Measurements from ENCODE around the gene ZFP36.

ZFP36 gene

GRCh38 chr19:39384839-39385568 is 21.6 kb upstream of the ZFP36 start:
- DNase-seq: no peak

GRCh38 chr19:39385629-39386411 is 20.8 kb upstream of the ZFP36 start:
- no peak for DNase-seq

- DNase-seq: no peak
These were observed 20.1 kb upstream of the ZFP36 start for GRCh38 chr19:39386557-39386956.

- DNase-seq: no peak
These were observed 18.0 kb upstream of the ZFP36 start for GRCh38 chr19:39388657-39389056.

- no peak for DNase-seq
These were observed 16.8 kb upstream of the ZFP36 start for GRCh38 chr19:39389631-39390414.

GRCh38 chr19:39390451-39390750 is 16.2 kb upstream of the ZFP36 start:
- no peak for DNase-seq

- peak; percentile 100 for DNase-seq
These were observed 15.8 kb upstream of the ZFP36 start, which contains the start of the genes MED29 and PAF1 for GRCh38 chr19:39390751-39391437. TSS of gene MED29 (plus strand) at chr19:39391378. CDS start at chr19:39391423, 45 bp downstream. TSS of gene PAF1 (minus strand) at chr19:39391106. CDS start at chr19:39390864, 242 bp downstream.

- peak; percentile 100 for DNase-seq
These were observed 9.0 kb upstream of the ZFP36 start for GRCh38 chr19:39397360-39398296.

GRCh38 chr19:39398297-39398864 is 8.3 kb upstream of the ZFP36 start:
- peak; percentile 44 for DNase-seq

GRCh38 chr19:39399668-39400050 is 7.0 kb upstream of the ZFP36 start:
- DNase-seq: peak; percentile 40

- no peak for DNase-seq
These were observed 6.6 kb upstream of the ZFP36 start for GRCh38 chr19:39400061-39400460.

- peak; percentile 51 for DNase-seq
These were observed 5.5 kb upstream of the ZFP36 start for GRCh38 chr19:39401070-39401548.

- no peak for DNase-seq
These were observed 4.9 kb upstream of the ZFP36 start for GRCh38 chr19:39401549-39402345.

GRCh38 chr19:39402346-39403300 is 4.0 kb upstream of the ZFP36 start:
- DNase-seq: peak; percentile 92

GRCh38 chr19:39403331-39404312 is 3.0 kb upstream of the ZFP36 start:
- peak; percentile 99 for DNase-seq

- DNase-seq: peak; percentile 48
These were observed 1.2 kb upstream of the ZFP36 start for GRCh38 chr19:39405261-39405957.

Data from 8988T (cell line).